Measurements from ENCODE around the gene MSH5. TPM values are rescaled to one million over a fixed set of nuclear protein-coding genes. Genes with fewer than 3 reads are reported as not detected.

The MSH5 gene
- total and polyA plus RNA-seq, 2 of the 13 experiments (the other 11 are each of a cell fraction or from before 2014, with no cell fraction given), result 10.2 to 38.7 TPM

DNA sequence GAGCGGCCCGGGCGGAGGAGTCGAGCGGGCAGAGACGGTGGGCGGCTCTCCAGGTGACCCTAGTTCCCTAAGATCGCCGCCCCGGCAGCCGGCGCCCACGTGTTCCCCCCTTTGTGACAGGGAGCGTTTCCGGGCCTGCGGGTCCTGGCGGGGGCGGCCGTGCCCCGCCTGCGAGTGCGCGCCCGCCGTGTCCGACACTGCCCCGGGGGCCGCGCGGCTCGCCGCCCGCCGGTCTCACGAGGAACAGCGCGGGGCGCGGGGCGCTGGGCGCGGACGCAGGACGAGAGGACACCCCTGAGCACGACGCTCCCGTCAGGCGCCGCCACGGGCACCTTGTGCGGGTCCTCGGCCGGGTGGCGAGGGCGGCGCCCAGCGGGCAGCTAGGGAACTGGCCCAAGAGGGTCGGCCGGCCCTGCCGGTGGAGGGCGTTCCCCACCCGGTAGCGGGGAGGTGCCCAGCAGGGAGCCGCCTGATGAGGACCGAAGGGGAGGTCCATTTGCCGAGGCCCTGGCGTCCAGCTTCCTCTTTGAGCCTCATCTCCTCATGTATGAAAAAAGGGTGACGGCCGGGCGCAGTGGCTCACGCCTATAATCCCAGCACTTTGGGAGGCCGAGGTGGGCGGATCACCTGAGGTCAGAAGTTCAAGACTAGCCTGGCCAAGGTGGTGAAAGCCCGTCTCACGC lies 56.0 kb downstream of the MSH5 start, which contains the start of gene VARS1 (continued):
- TF ChIP-seq SRSF9 (IDR thresholded peaks at IDR 0.05; ENCODE audit: borderline replicate concordance, insufficient read depth, low read depth, low read length, poor library complexity, severe bottlenecking), result no peak
- no peak for TF ChIP-seq SP1 (IDR thresholded peaks at IDR 0.05)
- 0 out of 2 replicates have a peak, but pooled peaks have one; percentile 48 for TF ChIP-seq SP1 (CRISPR knock-in tag; IDR thresholded peaks at IDR 0.05)
- peak; percentile 79; the same call in 1 of the 2 replicates for TF ChIP-seq MAF1 (CRISPR knock-in tag; IDR thresholded peaks at IDR 0.05; ENCODE audit: borderline replicate concordance)
- no peak; the same call in 1 of the 2 replicates for TF ChIP-seq GPN1 (CRISPR knock-in tag; IDR thresholded peaks at IDR 0.05; ENCODE audit: borderline replicate concordance)
- TF ChIP-seq ZNF891 (CRISPR knock-in tag; IDR thresholded peaks at IDR 0.05), result peak; percentile 83
- TF ChIP-seq CC2D1A (CRISPR knock-in tag; IDR thresholded peaks at IDR 0.05), result no peak
- TF ChIP-seq, protein P1, sequence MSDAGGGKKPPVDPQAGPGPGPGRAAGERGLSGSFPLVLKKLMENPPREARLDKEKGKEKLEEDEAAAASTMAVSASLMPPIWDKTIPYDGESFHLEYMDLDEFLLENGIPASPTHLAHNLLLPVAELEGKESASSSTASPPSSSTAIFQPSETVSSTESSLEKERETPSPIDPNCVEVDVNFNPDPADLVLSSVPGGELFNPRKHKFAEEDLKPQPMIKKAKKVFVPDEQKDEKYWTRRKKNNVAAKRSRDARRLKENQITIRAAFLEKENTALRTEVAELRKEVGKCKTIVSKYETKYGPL (CRISPR knock-in tag; IDR thresholded peaks at IDR 0.05), result no peak; the same call in none of the 2 replicates
- TF ChIP-seq NFE2 (CRISPR knock-in tag; IDR thresholded peaks at IDR 0.05), result no peak
- no peak for TF ChIP-seq MTA3 (CRISPR knock-in tag; IDR thresholded peaks at IDR 0.05)
- no peak for TF ChIP-seq BORCS8-MEF2B (CRISPR knock-in tag; IDR thresholded peaks at IDR 0.05)
- peak; percentile 62; the same call in 1 of the 2 replicates for TF ChIP-seq ZNF430 (CRISPR knock-in tag; IDR thresholded peaks at IDR 0.05)
- no peak; the same call in 1 of the 2 replicates for TF ChIP-seq JUN (CRISPR knock-in tag; IDR thresholded peaks at IDR 0.05)
- peak; percentile 79 for TF ChIP-seq ZNF331 (CRISPR knock-in tag; IDR thresholded peaks at IDR 0.05)
- TF ChIP-seq, protein P2, sequence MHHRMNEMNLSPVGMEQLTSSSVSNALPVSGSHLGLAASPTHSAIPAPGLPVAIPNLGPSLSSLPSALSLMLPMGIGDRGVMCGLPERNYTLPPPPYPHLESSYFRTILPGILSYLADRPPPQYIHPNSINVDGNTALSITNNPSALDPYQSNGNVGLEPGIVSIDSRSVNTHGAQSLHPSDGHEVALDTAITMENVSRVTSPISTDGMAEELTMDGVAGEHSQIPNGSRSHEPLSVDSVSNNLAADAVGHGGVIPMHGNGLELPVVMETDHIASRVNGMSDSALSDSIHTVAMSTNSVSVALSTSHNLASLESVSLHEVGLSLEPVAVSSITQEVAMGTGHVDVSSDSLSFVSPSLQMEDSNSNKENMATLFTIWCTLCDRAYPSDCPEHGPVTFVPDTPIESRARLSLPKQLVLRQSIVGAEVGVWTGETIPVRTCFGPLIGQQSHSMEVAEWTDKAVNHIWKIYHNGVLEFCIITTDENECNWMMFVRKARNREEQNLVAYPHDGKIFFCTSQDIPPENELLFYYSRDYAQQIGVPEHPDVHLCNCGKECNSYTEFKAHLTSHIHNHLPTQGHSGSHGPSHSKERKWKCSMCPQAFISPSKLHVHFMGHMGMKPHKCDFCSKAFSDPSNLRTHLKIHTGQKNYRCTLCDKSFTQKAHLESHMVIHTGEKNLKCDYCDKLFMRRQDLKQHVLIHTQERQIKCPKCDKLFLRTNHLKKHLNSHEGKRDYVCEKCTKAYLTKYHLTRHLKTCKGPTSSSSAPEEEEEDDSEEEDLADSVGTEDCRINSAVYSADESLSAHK (CRISPR knock-in tag; IDR thresholded peaks at IDR 0.05; ENCODE audit: borderline replicate concordance), result no peak
- TF ChIP-seq TBL1XR1 (IDR thresholded peaks at IDR 0.05; ENCODE audit: borderline replicate concordance, low read length, partially characterized antibody), result no peak
- peak; percentile 81; the same call in 1 of the 2 replicates for TF ChIP-seq WIZ (CRISPR knock-in tag; IDR thresholded peaks at IDR 0.05)
- 0 out of 4 replicates have a peak, but pooled peaks of 1 of the 2 experiments have one; percentile 37 for TF ChIP-seq KLF16 (CRISPR knock-in tag; IDR thresholded peaks at IDR 0.05)
- no peak for TF ChIP-seq SCMH1 (CRISPR knock-in tag; IDR thresholded peaks at IDR 0.05; ENCODE audit: borderline replicate concordance)
- TF ChIP-seq ZNF44 (CRISPR knock-in tag; IDR thresholded peaks at IDR 0.05), result peak; percentile 56; the same call in 1 of the 2 replicates
- peak; percentile 87; the same call in 1 of the 2 replicates for TF ChIP-seq ZNF816 (CRISPR knock-in tag; IDR thresholded peaks at IDR 0.05; ENCODE audit: borderline replicate concordance)
- no peak for TF ChIP-seq ZNF292 (CRISPR knock-in tag; IDR thresholded peaks at IDR 0.05; ENCODE audit: borderline replicate concordance, low read depth)
- TF ChIP-seq EED (CRISPR knock-in tag; IDR thresholded peaks at IDR 0.05), result peak; percentile 81; the same call in 1 of the 2 replicates
- no peak for TF ChIP-seq ZNF776 (CRISPR knock-in tag; IDR thresholded peaks at IDR 0.05)
- TF ChIP-seq ZNF879 (CRISPR knock-in tag; IDR thresholded peaks at IDR 0.05), result no peak

All from HepG2 (cell line).